Suprapubic skin (tissue), 3 donors: ENCODE results near the gene TGFB2.

ENCODE experiments used
- CTCF ChIP-seq, 2 donors: fragments of 200-600 bp in 1 of 2; fragments of 450-650 bp in 1 of 2; sonication (generic) in 1 of 2; IDR thresholded peaks; one replicate each; pipeline ENCODE4 v1.5.1; 2016 to 2019; ENCODE audit warnings: antibody characterized with exemption in 2 of 2, mild to moderate bottlenecking in 1 of 2, moderate library complexity in 1 of 2
- EP300 ChIP-seq: sonication (generic); formaldehyde crosslinking; IDR thresholded peaks from one replicate; pipeline ENCODE4 v1.6.1; 2017; ENCODE audit warnings: antibody characterized with exemption
- POLR2A ChIP-seq, 2 donors: fragments of 450-650 bp; IDR thresholded peaks; one replicate each; pipeline ENCODE4 v1.6.1; 2017; ENCODE audit warnings: antibody characterized with exemption in 2 of 2, mild to moderate bottlenecking in 2 of 2, moderate library complexity in 2 of 2

GRCh38 chr1:218336328-218336727 is 8.8 kb upstream of the TGFB2 start:
- TF ChIP-seq POLR2A (IDR thresholded peaks at IDR 0.05) (no peak), CTCF (IDR thresholded peaks at IDR 0.05) (no peak), EP300 (no peak)
